T-helper 1 cell treated with Interleukin-12 subunit alpha and Interleukin-12 subunit beta and Interleukin-4 antibody, amounts not matched to agents 30 μg/mL and 1 μg/mL, for 36 hours (primary cell): ENCODE measurements around the gene TBC1D12.

Experiments used
- H3K27ac Mint-ChIP-seq: one replicate; pipeline ENCODE4 v1.8.0; 2021; ENCODE audit warnings: mild to moderate bottlenecking, mixed read lengths
- H3K27me3 Mint-ChIP-seq: one replicate; pipeline ENCODE4 v1.8.0; 2021; ENCODE audit warnings: low read depth, mixed read lengths
- H3K36me3 Mint-ChIP-seq: one replicate; pipeline ENCODE4 v1.8.0; 2021; ENCODE audit warnings: low read depth, mixed read lengths
- H3K4me1 Mint-ChIP-seq: one replicate; pipeline ENCODE4 v1.8.0; 2021; ENCODE audit warnings: low read depth, mixed read lengths
- H3K4me3 Mint-ChIP-seq: one replicate; pipeline ENCODE4 v1.8.0; 2021; ENCODE audit warnings: mild to moderate bottlenecking, moderate library complexity, mixed read lengths
- H3K9me3 Mint-ChIP-seq: one replicate; pipeline ENCODE4 v1.8.0; 2021; ENCODE audit warnings: mixed read lengths

TBC1D12 gene

GRCh38 chr10:94402204-94402842 lies at the start of gene TBC1D12:
Gene TBC1D12 (plus strand): TSS chr10:94402541. CDS start chr10:94402614, 73 bp downstream.
- peaks cover 67% of the 10 kb centered on the region for H3K27me3 Mint-ChIP-seq
- H3K4me1 Mint-ChIP-seq, result peaks cover 7% of the 10 kb centered on the region
- no peaks in the 10 kb centered on the region for H3K36me3 Mint-ChIP-seq
- H3K4me3 Mint-ChIP-seq, result peak within 1 kb of the TSS; percentile 62
- no peak within 1 kb of the TSS for H3K27ac Mint-ChIP-seq
- no peaks in the 10 kb centered on the region for H3K9me3 Mint-ChIP-seq

- no peak overlapping the region for H3K4me3 Mint-ChIP-seq
- no peaks in the 10 kb centered on the region for H3K9me3 Mint-ChIP-seq
- H3K27me3 Mint-ChIP-seq, result no peaks in the 10 kb centered on the region
- no peak overlapping the region for H3K27ac Mint-ChIP-seq
- peaks cover 43% of the 10 kb centered on the region for H3K36me3 Mint-ChIP-seq
- peaks cover 5% of the 10 kb centered on the region for H3K4me1 Mint-ChIP-seq
Observed at GRCh38 chr10:94353336-94353735, 49.0 kb upstream of the TBC1D12 start.

GRCh38 chr10:94355841-94356240 lies 46.5 kb upstream of the TBC1D12 start:
- Mint-ChIP-seq H3K4me3 (no peak overlapping the region), H3K36me3 (peaks cover 41% of the 10 kb centered on the region), H3K27ac (no peak overlapping the region), H3K4me1 (peaks cover 14% of the 10 kb centered on the region), H3K9me3 (no peaks in the 10 kb centered on the region), H3K27me3 (no peaks in the 10 kb centered on the region)

- Mint-ChIP-seq H3K27me3 (no peaks in the 10 kb centered on the region), H3K36me3 (peaks cover 38% of the 10 kb centered on the region), H3K9me3 (no peaks in the 10 kb centered on the region), H3K27ac (no peak overlapping the region), H3K4me3 (no peak overlapping the region), H3K4me1 (peaks cover 22% of the 10 kb centered on the region)
Observed at GRCh38 chr10:94357193-94357592, 45.1 kb upstream of the TBC1D12 start.

GRCh38 chr10:94358480-94358879 lies 43.9 kb upstream of the TBC1D12 start:
- H3K4me3 Mint-ChIP-seq, result no peak overlapping the region
- H3K4me1 Mint-ChIP-seq, result peaks cover 22% of the 10 kb centered on the region
- peak overlapping the region; percentile 0 for H3K27ac Mint-ChIP-seq
- no peaks in the 10 kb centered on the region for H3K27me3 Mint-ChIP-seq
- no peaks in the 10 kb centered on the region for H3K9me3 Mint-ChIP-seq
- H3K36me3 Mint-ChIP-seq, result peaks cover 34% of the 10 kb centered on the region

- peaks cover 17% of the 10 kb centered on the region for H3K27me3 Mint-ChIP-seq
- peaks cover 27% of the 10 kb centered on the region for H3K36me3 Mint-ChIP-seq
- H3K4me1 Mint-ChIP-seq, result peaks cover 22% of the 10 kb centered on the region
- peak overlapping the region; percentile 96 for H3K27ac Mint-ChIP-seq
- H3K9me3 Mint-ChIP-seq, result no peaks in the 10 kb centered on the region
- H3K4me3 Mint-ChIP-seq, result peak overlapping the region; percentile 95
Observed at GRCh38 chr10:94361171-94361794, 41.1 kb upstream of the TBC1D12 start.

- Mint-ChIP-seq H3K4me1 (peaks cover 22% of the 10 kb centered on the region), H3K36me3 (peaks cover 17% of the 10 kb centered on the region), H3K9me3 (no peaks in the 10 kb centered on the region), H3K27me3 (peaks cover 17% of the 10 kb centered on the region), H3K27ac (peak within 1 kb of the TSS; percentile 96), H3K4me3 (peak within 1 kb of the TSS; percentile 95)
Observed at GRCh38 chr10:94362360-94363250, 39.7 kb upstream of the TBC1D12 start, which contains the start of gene NOC3L. Gene NOC3L (minus strand): TSS chr10:94362939. CDS start chr10:94362838, 101 bp downstream.

- H3K4me3 Mint-ChIP-seq, result peak overlapping the region; percentile 95
- H3K27me3 Mint-ChIP-seq, result peaks cover 17% of the 10 kb centered on the region
- H3K4me1 Mint-ChIP-seq, result peaks cover 17% of the 10 kb centered on the region
- H3K36me3 Mint-ChIP-seq, result peaks cover 11% of the 10 kb centered on the region
- H3K27ac Mint-ChIP-seq, result peak overlapping the region; percentile 96
- H3K9me3 Mint-ChIP-seq, result no peaks in the 10 kb centered on the region
Observed at GRCh38 chr10:94363251-94363565, 39.1 kb upstream of the TBC1D12 start.

- H3K4me3 Mint-ChIP-seq, result peak overlapping the region; percentile 6
- H3K9me3 Mint-ChIP-seq, result no peaks in the 10 kb centered on the region
- H3K36me3 Mint-ChIP-seq, result peaks cover 6% of the 10 kb centered on the region
- H3K4me1 Mint-ChIP-seq, result peaks cover 13% of the 10 kb centered on the region
- H3K27ac Mint-ChIP-seq, result peak overlapping the region; percentile 17
- peaks cover 17% of the 10 kb centered on the region for H3K27me3 Mint-ChIP-seq
Observed at GRCh38 chr10:94364482-94364881, 37.9 kb upstream of the TBC1D12 start.

GRCh38 chr10:94366382-94366781 lies 36.0 kb upstream of the TBC1D12 start:
- H3K27me3 Mint-ChIP-seq, result peaks cover 17% of the 10 kb centered on the region

GRCh38 chr10:94370501-94370900 lies 31.8 kb upstream of the TBC1D12 start:
- H3K9me3 Mint-ChIP-seq, result no peaks in the 10 kb centered on the region
- H3K27me3 Mint-ChIP-seq, result peaks cover 10% of the 10 kb centered on the region
- no peaks in the 10 kb centered on the region for H3K4me1 Mint-ChIP-seq
- H3K36me3 Mint-ChIP-seq, result no peaks in the 10 kb centered on the region
- no peak overlapping the region for H3K27ac Mint-ChIP-seq
- H3K4me3 Mint-ChIP-seq, result no peak overlapping the region

More at GRCh38 chr10:94366382-94366781, 36.0 kb upstream of the TBC1D12 start:
- Mint-ChIP-seq H3K27ac (no peak overlapping the region), H3K36me3 (no peaks in the 10 kb centered on the region), H3K9me3 (no peaks in the 10 kb centered on the region), H3K4me3 (no peak overlapping the region), H3K4me1 (peaks cover 4% of the 10 kb centered on the region)

- peaks cover 18% of the 10 kb centered on the region for H3K27me3 Mint-ChIP-seq
- H3K9me3 Mint-ChIP-seq, result no peaks in the 10 kb centered on the region
- H3K36me3 Mint-ChIP-seq, result no peaks in the 10 kb centered on the region
- no peak overlapping the region for H3K27ac Mint-ChIP-seq
- no peak overlapping the region for H3K4me3 Mint-ChIP-seq
- H3K4me1 Mint-ChIP-seq, result no peaks in the 10 kb centered on the region
Observed at GRCh38 chr10:94375374-94375773, 27.0 kb upstream of the TBC1D12 start.

- peaks cover 21% of the 10 kb centered on the region for H3K27me3 Mint-ChIP-seq
- no peak overlapping the region for H3K27ac Mint-ChIP-seq
- no peak overlapping the region for H3K4me3 Mint-ChIP-seq
- H3K36me3 Mint-ChIP-seq, result no peaks in the 10 kb centered on the region
- H3K9me3 Mint-ChIP-seq, result no peaks in the 10 kb centered on the region
- H3K4me1 Mint-ChIP-seq, result no peaks in the 10 kb centered on the region
Observed at GRCh38 chr10:94376865-94377264, 25.5 kb upstream of the TBC1D12 start.

- Mint-ChIP-seq H3K27ac (no peak overlapping the region), H3K4me1 (no peaks in the 10 kb centered on the region), H3K36me3 (no peaks in the 10 kb centered on the region), H3K9me3 (no peaks in the 10 kb centered on the region), H3K4me3 (no peak overlapping the region), H3K27me3 (peaks cover 12% of the 10 kb centered on the region)
Observed at GRCh38 chr10:94383530-94383929, 18.8 kb upstream of the TBC1D12 start.
